ENCODE data around the gene DSG4. TPM values are rescaled to one million over a fixed set of nuclear protein-coding genes. Genes with fewer than 3 reads are reported as not detected.

Gene DSG4
- total RNA-seq, 2 experiments from 2014 or later, result not detected

DNA sequence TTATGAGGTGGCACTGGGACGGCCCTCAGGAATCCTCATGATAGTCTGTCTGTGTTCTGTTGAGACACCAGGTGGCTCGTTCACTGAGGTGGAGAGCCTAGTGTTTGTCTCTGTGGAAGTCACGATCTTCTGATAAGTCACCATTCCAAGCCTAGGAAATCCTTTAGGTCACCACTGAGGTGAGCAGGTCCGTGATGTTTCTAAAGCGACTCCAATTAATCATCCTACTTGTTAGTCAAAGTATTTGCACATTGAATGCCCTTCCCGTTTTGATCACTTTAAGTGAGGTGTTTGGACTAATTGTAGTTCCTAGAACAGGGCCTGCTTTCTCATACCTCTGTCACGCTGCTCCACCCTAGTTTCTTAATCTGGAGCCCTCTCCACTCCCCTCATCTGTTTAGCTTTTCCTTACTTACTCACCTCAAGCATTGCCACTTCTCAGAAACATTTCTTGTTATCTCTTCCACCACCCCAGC, 42.9 kb downstream of the DSG4 start:
- Mint-ChIP-seq H3K4me3 (no peak overlapping the region), H3K9me3 (no peaks in the 10 kb centered on the region), H3K27me3 (ENCODE audit: low read depth) (no peaks in the 10 kb centered on the region), H3K27ac (no peak overlapping the region), H3K4me1 (ENCODE audit: low read depth) (no peaks in the 10 kb centered on the region), H3K36me3 (ENCODE audit: low read depth) (no peaks in the 10 kb centered on the region)
- intact Hi-C loops (cut with micrococcal nuclease), result no loop called here
- DNase-seq, result no peak
- CTCF ChIA-PET, result no interaction called here

GRCh38 chr18:31420032-31420431, 43.5 kb downstream of the DSG4 start:
- Mint-ChIP-seq H3K4me1 (ENCODE audit: low read depth) (no peaks in the 10 kb centered on the region), H3K27ac (no peak overlapping the region), H3K36me3 (ENCODE audit: low read depth) (no peaks in the 10 kb centered on the region), H3K4me3 (no peak overlapping the region), H3K9me3 (no peaks in the 10 kb centered on the region), H3K27me3 (ENCODE audit: low read depth) (no peaks in the 10 kb centered on the region)
- intact Hi-C loops (cut with micrococcal nuclease), result loop anchor here (5.0 kb wide), 1 partner anchor 137 kb away; no protein-coding TSS in a partner anchor
- DNase-seq, result no peak
- CTCF ChIA-PET, result no interaction called here

- no peak overlapping the region for H3K4me3 Mint-ChIP-seq
- H3K27me3 Mint-ChIP-seq (ENCODE audit: low read depth), result no peaks in the 10 kb centered on the region
- no peaks in the 10 kb centered on the region for H3K9me3 Mint-ChIP-seq
- CTCF ChIA-PET, result no interaction called here
- intact Hi-C loops (cut with micrococcal nuclease), result loop anchor here (5.0 kb wide), 1 partner anchor 137 kb away; no protein-coding TSS in a partner anchor
- no peaks in the 10 kb centered on the region for H3K4me1 Mint-ChIP-seq (ENCODE audit: low read depth)
- no peaks in the 10 kb centered on the region for H3K36me3 Mint-ChIP-seq (ENCODE audit: low read depth)
- no peak for DNase-seq
- no peak overlapping the region for H3K27ac Mint-ChIP-seq
These were observed 43.9 kb downstream of the DSG4 start for GRCh38 chr18:31420524-31420923.

GRCh38 chr18:31424383-31424988, 47.9 kb downstream of the DSG4 start:
- Mint-ChIP-seq H3K4me3 (no peak overlapping the region), H3K27ac (no peak overlapping the region), H3K27me3 (ENCODE audit: low read depth) (no peaks in the 10 kb centered on the region), H3K9me3 (no peaks in the 10 kb centered on the region), H3K36me3 (ENCODE audit: low read depth) (no peaks in the 10 kb centered on the region), H3K4me1 (ENCODE audit: low read depth) (no peaks in the 10 kb centered on the region)
- peak; percentile 32 for DNase-seq
- CTCF ChIA-PET, result interaction anchor here (0.6 to 1.2 kb wide), 3 partner anchors 14 to 147 kb away, joined by 3 read pairs; no protein-coding TSS in a partner anchor
- intact Hi-C loops (cut with micrococcal nuclease), result loop anchor here (1.0 to 5.0 kb wide), 2 partner anchors 133 to 298 kb away; no protein-coding TSS in a partner anchor

GRCh38 chr18:31426021-31426420, 49.4 kb downstream of the DSG4 start:
- CTCF ChIA-PET, result interaction anchor here (0.7 kb wide), 1 partner anchor 76 kb away, joined by 5 read pairs; no protein-coding TSS in a partner anchor
- H3K9me3 Mint-ChIP-seq, result no peaks in the 10 kb centered on the region
- H3K27me3 Mint-ChIP-seq (ENCODE audit: low read depth), result no peaks in the 10 kb centered on the region
- no peaks in the 10 kb centered on the region for H3K4me1 Mint-ChIP-seq (ENCODE audit: low read depth)
- DNase-seq, result no peak
- no peak overlapping the region for H3K27ac Mint-ChIP-seq
- no peak overlapping the region for H3K4me3 Mint-ChIP-seq
- intact Hi-C loops (cut with micrococcal nuclease), result loop anchor here (5.0 kb wide), 1 partner anchor 81 kb away; no protein-coding TSS in a partner anchor
- no peaks in the 10 kb centered on the region for H3K36me3 Mint-ChIP-seq (ENCODE audit: low read depth)

DNA sequence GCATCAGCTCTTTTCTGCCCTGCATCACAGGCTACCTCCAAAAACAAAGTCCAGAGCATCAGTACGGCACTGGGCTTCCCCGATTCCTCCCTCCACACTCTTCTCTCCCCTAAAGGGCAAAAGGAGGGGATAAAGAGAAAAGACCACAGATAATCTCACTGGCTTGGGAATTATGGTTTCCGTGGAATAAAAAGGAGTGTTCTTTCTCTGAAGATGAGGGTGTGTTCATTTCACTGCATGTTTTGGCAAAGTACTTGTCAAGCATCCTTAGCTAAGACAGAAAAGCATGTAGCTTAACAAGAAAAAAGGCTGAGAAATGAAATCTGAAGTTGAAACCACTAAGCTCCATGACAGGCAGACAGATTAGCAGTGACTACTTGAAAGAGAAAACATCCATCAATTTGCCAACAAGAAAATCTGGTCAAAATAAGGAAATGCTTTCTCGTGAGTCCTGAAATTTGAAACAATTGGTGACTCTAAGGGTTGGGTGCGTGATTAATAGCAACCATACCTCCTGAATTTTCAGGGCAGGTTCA, 50.4 kb downstream of the DSG4 start:
- H3K9me3 Mint-ChIP-seq, result no peaks in the 10 kb centered on the region
- H3K27me3 Mint-ChIP-seq (ENCODE audit: low read depth), result no peaks in the 10 kb centered on the region
- no peak for DNase-seq
- no peaks in the 10 kb centered on the region for H3K4me1 Mint-ChIP-seq (ENCODE audit: low read depth)
- H3K27ac Mint-ChIP-seq, result no peak overlapping the region
- intact Hi-C loops (cut with micrococcal nuclease), result loop anchor here (5.0 kb wide), 1 partner anchor 80 kb away; no protein-coding TSS in a partner anchor
- no peak overlapping the region for H3K4me3 Mint-ChIP-seq
- no peaks in the 10 kb centered on the region for H3K36me3 Mint-ChIP-seq (ENCODE audit: low read depth)
- CTCF ChIA-PET, result no interaction called here

DNA sequence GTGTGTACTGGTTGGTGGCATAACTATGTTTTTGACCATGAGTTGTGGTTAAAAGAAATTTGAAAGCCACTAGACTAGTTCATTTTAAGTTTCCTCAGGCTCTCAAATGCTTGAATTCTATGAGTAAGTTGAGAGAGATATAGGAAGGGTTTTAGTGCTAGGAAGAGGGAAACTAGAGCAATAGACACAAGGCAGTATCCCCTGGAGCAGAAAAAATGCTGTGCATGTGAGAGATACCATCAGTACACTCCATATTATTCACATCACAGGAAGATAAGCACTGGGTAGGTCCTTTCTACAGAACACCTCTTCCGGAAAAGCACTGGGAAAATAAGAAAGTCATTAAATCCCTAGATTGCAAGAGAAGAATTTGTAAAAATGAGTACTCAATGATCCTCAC, 51.6 kb downstream of the DSG4 start:
- Mint-ChIP-seq H3K27ac (no peak overlapping the region), H3K36me3 (ENCODE audit: low read depth) (no peaks in the 10 kb centered on the region), H3K27me3 (ENCODE audit: low read depth) (no peaks in the 10 kb centered on the region), H3K9me3 (no peaks in the 10 kb centered on the region), H3K4me1 (ENCODE audit: low read depth) (no peaks in the 10 kb centered on the region), H3K4me3 (no peak overlapping the region)
- CTCF ChIA-PET, result no interaction called here
- DNase-seq, result no peak
- intact Hi-C loops (cut with micrococcal nuclease), result loop anchor here (5.0 kb wide), 1 partner anchor 79 kb away; no protein-coding TSS in a partner anchor

DNA sequence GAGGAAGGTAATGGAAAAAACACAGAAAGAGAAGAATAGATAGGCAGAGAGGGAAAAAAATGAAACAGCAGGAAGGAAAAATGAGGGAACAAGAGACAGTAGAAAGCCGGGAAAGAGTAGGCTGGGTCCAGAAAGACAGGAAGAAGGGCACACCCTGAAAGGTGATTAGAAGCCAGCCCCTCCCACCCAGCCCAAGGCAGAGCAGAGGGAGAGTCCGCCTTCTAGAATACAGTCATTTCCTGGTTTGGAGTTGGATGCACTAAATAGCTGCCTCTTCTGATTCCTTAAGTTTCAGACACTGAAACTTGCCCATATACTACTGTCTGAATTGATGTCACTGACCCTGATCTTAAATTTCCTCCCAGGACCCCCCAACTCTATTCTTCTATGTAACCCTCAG, 53.0 kb downstream of the DSG4 start:
- no peak for DNase-seq
- intact Hi-C loops (cut with micrococcal nuclease), result loop anchor here (5.0 kb wide), 1 partner anchor 78 kb away; no protein-coding TSS in a partner anchor
- H3K36me3 Mint-ChIP-seq (ENCODE audit: low read depth), result no peaks in the 10 kb centered on the region
- H3K4me1 Mint-ChIP-seq (ENCODE audit: low read depth), result no peaks in the 10 kb centered on the region
- no peaks in the 10 kb centered on the region for H3K27me3 Mint-ChIP-seq (ENCODE audit: low read depth)
- no peak overlapping the region for H3K4me3 Mint-ChIP-seq
- CTCF ChIA-PET, result no interaction called here
- H3K27ac Mint-ChIP-seq, result no peak overlapping the region
- H3K9me3 Mint-ChIP-seq, result no peaks in the 10 kb centered on the region

DNA sequence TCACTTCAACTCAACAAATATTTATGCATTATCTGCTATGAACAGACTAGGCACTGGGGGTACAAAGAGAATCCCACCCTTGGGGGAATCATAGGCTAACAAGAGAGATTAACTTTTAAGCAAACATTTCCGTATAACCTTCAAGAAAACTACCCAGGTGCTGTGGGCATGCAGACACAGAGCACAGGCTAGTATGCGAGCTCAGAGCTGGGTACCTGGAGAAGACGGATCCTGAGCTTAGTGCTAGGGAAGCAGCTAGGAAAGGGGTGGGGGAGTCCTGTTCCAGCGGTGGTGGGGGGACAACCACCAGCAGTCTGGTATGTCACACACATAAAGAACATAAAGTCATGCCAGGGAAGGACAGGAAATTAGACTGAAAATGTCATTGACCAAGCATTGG, 53.5 kb downstream of the DSG4 start:
- no peaks in the 10 kb centered on the region for H3K9me3 Mint-ChIP-seq
- H3K4me1 Mint-ChIP-seq (ENCODE audit: low read depth), result no peaks in the 10 kb centered on the region
- no peak overlapping the region for H3K27ac Mint-ChIP-seq
- H3K27me3 Mint-ChIP-seq (ENCODE audit: low read depth), result no peaks in the 10 kb centered on the region
- CTCF ChIA-PET, result no interaction called here
- intact Hi-C loops (cut with micrococcal nuclease), result no loop called here
- no peak overlapping the region for H3K4me3 Mint-ChIP-seq
- DNase-seq, result no peak
- H3K36me3 Mint-ChIP-seq (ENCODE audit: low read depth), result no peaks in the 10 kb centered on the region

- H3K27me3 Mint-ChIP-seq (ENCODE audit: low read depth), result no peaks in the 10 kb centered on the region
- CTCF ChIA-PET, result no interaction called here
- no peaks in the 10 kb centered on the region for H3K4me1 Mint-ChIP-seq (ENCODE audit: low read depth)
- H3K4me3 Mint-ChIP-seq, result no peak overlapping the region
- DNase-seq, result no peak
- H3K36me3 Mint-ChIP-seq (ENCODE audit: low read depth), result no peaks in the 10 kb centered on the region
- H3K27ac Mint-ChIP-seq, result no peak overlapping the region
- intact Hi-C loops (cut with micrococcal nuclease), result no loop called here
- H3K9me3 Mint-ChIP-seq, result no peaks in the 10 kb centered on the region
These were observed 54.0 kb downstream of the DSG4 start for GRCh38 chr18:31430554-31430953.

- Mint-ChIP-seq H3K4me1 (ENCODE audit: low read depth) (no peaks in the 10 kb centered on the region), H3K36me3 (ENCODE audit: low read depth) (no peaks in the 10 kb centered on the region), H3K27me3 (ENCODE audit: low read depth) (no peaks in the 10 kb centered on the region), H3K4me3 (no peak overlapping the region), H3K27ac (no peak overlapping the region), H3K9me3 (no peaks in the 10 kb centered on the region)
- intact Hi-C loops (cut with micrococcal nuclease), result no loop called here
- CTCF ChIA-PET, result no interaction called here
- no peak for DNase-seq
These were observed 55.7 kb downstream of the DSG4 start for GRCh38 chr18:31432316-31432715.

DNA sequence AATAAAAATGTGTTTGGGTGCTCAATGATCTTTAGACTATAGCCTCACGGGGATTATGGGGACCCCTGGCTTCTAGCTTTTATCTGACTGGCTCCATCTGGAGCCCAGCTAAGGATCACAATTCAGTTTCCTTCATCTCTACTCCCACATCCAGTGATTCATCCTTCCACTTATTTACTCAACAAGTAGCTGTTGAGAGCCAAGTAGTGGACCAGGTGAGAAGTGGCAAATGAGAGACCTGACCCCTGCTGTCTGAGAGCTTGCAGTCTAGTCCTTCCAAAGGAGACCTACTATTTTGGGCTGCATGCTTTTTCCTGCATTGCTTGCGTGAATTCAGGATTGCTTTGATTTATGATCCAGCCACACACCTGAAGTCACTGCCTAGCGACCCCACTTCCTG, 60.2 kb downstream of the DSG4 start:
- CTCF ChIA-PET, result no interaction called here
- H3K9me3 Mint-ChIP-seq, result no peaks in the 10 kb centered on the region

DNA sequence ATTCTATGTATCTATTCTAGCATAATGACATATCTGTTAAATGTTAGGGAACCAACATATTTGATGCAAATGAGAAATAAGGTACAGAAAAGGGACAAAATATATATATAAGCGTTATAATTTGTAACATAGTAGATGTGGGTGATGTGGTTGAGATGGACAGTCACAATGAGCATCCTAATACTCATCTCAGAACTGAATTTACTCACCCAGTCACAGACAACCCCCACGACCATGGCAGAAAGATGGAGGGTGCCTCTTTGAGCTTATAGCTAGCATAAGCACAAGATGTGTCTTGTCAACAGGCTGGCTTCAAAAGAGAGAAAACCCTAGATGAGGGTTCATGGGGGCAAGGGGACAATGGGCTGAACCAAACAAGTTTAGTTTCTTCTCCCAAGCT, 61.8 kb downstream of the DSG4 start:
- H3K36me3 Mint-ChIP-seq (ENCODE audit: low read depth), result no peaks in the 10 kb centered on the region
- H3K9me3 Mint-ChIP-seq, result no peaks in the 10 kb centered on the region
- no peak overlapping the region for H3K4me3 Mint-ChIP-seq
- H3K27ac Mint-ChIP-seq, result no peak overlapping the region
- H3K4me1 Mint-ChIP-seq (ENCODE audit: low read depth), result no peaks in the 10 kb centered on the region
- CTCF ChIA-PET, result interaction anchor here (0.7 kb wide), 1 partner anchor 9 kb away, joined by 3 read pairs; the partner anchor contains the start of gene DSG3
- H3K27me3 Mint-ChIP-seq (ENCODE audit: low read depth), result no peaks in the 10 kb centered on the region
- DNase-seq, result no peak
- intact Hi-C loops (cut with micrococcal nuclease), result no loop called here

More for the DNA sequence above, 60.2 kb downstream of the DSG4 start:
- no peak for DNase-seq
- Mint-ChIP-seq H3K4me3 (no peak overlapping the region), H3K27me3 (ENCODE audit: low read depth) (no peaks in the 10 kb centered on the region), H3K27ac (no peak overlapping the region), H3K4me1 (ENCODE audit: low read depth) (no peaks in the 10 kb centered on the region), H3K36me3 (ENCODE audit: low read depth) (no peaks in the 10 kb centered on the region)
- intact Hi-C loops (cut with micrococcal nuclease), result no loop called here
